DOHH2 (cell line): Measurements from ENCODE around the gene BAZ1A.

Experiments
- EZH2phosphoT487 ChIP-seq: fragments of 200-600 bp; sonication (generic); IDR thresholded peaks from 2 replicates; pipeline ENCODE4 v1.6.1; 2017; ENCODE audit warnings: borderline replicate concordance, mild to moderate bottlenecking, antibody characterized with exemption, low read length, moderate library complexity, mixed read lengths
- TF ChIP-seq, protein P1 (sequence below): fragments of 200-600 bp; sonication (generic); IDR thresholded peaks from one replicate; pipeline ENCODE4 v1.5.1; 2014; ENCODE audit warnings: antibody characterized with exemption, mild to moderate bottlenecking, low read depth, low read length; ENCODE audit not compliant: poor library complexity, severe bottlenecking

DNA sequence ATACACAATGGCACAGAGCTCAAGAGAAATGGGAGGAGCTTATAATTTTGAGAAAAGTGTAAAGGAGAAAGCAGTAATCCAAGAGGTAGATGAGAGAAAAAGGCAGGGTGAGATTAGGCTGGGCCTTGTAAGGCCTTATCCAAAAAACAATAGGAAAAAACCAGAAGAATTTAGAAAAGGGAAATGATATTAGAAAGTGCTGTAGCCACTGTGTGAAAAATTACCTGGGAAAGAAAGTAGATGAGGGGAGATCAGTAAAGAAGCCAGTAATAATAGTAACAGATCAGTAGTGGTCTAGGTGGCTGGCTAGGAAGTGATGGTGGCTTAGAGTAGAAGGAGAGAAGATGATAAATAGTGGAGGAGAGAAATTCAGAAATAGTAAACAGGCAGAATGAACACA, 94.5 kb downstream of the BAZ1A start:
- TF ChIP-seq, protein P1, sequence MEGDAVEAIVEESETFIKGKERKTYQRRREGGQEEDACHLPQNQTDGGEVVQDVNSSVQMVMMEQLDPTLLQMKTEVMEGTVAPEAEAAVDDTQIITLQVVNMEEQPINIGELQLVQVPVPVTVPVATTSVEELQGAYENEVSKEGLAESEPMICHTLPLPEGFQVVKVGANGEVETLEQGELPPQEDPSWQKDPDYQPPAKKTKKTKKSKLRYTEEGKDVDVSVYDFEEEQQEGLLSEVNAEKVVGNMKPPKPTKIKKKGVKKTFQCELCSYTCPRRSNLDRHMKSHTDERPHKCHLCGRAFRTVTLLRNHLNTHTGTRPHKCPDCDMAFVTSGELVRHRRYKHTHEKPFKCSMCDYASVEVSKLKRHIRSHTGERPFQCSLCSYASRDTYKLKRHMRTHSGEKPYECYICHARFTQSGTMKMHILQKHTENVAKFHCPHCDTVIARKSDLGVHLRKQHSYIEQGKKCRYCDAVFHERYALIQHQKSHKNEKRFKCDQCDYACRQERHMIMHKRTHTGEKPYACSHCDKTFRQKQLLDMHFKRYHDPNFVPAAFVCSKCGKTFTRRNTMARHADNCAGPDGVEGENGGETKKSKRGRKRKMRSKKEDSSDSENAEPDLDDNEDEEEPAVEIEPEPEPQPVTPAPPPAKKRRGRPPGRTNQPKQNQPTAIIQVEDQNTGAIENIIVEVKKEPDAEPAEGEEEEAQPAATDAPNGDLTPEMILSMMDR, result no peak
- TF ChIP-seq EZH2phosphoT487, result no peak
